ENCODE data around the gene GAPVD1.
"Not testable (repeated sequence)": the region's sequence is repeated elsewhere in the genome, so short reads cannot be mapped to it uniquely, and the experiment has no call there.

GAPVD1 gene

DNA sequence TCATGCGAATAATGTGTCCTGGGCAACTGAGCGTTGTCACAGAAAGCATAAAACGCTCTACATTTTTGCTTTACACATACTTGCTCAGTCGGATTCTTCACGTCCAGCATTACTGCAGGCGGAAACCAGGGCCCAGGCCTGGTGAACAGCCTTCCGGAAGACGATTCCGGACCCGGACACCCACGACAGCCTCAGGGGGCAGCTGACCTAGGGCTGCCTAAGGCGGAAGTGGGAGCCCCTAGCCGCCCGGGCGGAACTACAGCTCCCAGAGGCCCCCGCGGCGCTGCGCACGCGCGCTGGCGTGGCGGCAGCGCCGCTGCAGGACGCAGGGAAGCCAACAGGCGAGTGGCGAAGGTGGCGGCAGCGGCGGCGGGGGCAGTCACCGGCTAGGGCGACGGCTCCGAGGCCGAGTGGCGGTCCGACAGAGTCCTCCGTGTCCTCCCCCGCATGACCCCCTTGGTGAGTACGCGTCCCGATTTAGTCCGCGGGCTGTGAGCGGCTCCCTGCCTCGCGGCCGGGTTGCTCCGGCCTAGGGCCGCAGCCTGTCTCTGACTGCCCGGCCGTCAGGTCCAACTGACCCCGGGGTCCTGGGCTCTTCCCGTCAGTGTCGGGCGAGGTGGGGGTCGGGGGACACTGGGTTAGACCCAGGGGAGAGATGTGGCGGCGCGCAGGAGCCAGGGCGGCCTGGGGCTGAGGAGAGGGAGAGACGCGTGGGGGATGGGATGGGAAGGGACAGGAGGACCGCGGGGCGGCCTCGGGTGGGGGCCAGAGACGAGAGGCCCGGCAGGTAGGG is at the start of gene GAPVD1:
Gene GAPVD1, plus strand, starts transcription at position 326 of the 793 bp plus-strand sequence. CDS start 37,096 bp downstream, outside the sequence.
- peak; percentile 95 for DNase-seq (ENCODE audit: low read depth)

- no peak for DNase-seq (ENCODE audit: low read depth)
Measured at GRCh38 chr9:125214186-125214585, 47.4 kb upstream of the GAPVD1 start.

- DNase-seq (ENCODE audit: low read depth), result no peak
Measured at GRCh38 chr9:125218621-125219020, 43.0 kb upstream of the GAPVD1 start.

DNA sequence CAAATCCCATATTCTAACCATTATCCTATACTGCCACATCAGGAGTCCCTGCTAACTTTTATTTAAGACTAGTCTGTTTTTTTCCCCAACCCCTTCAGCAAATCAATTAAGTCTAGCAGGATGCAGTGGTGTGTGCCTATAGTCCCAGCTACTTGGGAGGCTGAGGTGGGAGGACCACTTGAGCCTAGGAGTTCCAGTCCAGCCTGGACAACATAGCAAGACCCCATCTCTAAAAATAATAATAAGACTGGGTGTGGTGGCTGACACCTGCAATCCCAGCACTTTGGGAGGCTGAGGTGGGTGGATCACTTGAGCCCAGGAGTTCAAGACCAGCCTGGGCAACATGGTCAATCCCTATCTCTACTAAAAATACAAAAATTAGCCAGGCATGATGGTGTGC is 36.8 kb upstream of the GAPVD1 start:
- DNase-seq (ENCODE audit: low read depth), result not testable (repeated sequence)

DNA sequence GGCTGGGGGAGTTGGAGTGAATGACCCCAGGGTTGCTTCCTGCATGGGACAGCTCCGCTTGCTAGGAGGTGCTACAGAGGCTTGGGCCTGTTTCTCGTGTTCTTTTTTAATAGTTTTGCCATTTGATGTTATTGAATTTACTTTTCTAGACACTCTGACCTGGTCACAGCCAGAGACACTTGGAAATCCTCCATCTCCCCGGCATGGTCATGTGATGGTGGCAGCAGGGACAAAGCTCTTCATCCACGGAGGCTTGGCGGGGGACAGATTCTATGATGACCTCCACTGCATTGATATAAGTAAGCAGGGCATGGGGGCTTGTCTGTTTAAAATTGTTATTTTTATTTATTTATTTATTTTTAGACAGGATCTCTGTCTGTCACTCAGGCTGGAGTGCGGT is 33.9 kb upstream of the GAPVD1 start:
- no peak for DNase-seq (ENCODE audit: low read depth)

- peak; percentile 99 for DNase-seq (ENCODE audit: low read depth)
Measured at GRCh38 chr9:125233678-125234077, 27.9 kb upstream of the GAPVD1 start.

- not testable (repeated sequence) for DNase-seq (ENCODE audit: low read depth)
Measured at GRCh38 chr9:125234099-125234498, 27.5 kb upstream of the GAPVD1 start.

GRCh38 chr9:125235804-125236519 is 25.7 kb upstream of the GAPVD1 start:
- DNase-seq (ENCODE audit: low read depth), result no peak

- not testable (repeated sequence) for DNase-seq (ENCODE audit: low read depth)
Measured at GRCh38 chr9:125236520-125237159, 25.0 kb upstream of the GAPVD1 start.

DNA sequence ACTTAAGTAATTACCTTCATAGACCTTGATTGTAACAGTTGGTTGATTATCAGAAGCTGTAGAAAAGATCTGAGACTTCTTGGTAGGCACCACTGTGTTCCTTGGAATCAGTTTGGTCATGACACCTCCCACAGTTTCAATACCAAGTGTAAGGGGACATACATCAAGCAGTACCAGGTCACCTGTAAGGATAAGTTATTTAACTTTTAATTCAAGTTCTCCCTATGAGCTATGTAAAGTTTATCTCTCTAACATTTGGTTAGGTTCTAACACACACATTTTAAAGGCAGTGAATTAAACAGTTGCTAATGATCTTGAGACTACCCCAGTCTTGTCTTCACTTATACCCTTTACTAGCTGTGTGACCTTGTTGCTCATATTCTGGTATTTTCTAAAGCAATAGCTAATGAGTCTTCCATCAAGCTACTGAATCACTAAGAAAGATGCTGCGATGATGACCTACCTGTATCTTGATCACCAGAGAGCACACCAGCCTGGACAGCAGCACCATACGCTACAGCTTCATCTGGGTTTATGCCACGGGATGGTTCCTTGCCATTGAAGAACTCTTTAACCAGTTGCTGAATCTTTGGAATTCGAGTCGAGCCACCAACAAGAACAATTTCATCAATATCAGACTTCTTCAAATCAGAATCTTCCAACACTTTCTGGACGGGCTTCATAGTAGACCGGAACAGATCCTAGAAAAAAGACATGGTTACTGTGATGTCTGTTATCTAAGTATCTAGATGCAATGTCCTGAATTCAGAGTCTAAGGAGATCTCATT is 23.3 kb upstream of the GAPVD1 start:
- no peak for DNase-seq (ENCODE audit: low read depth)

DNA sequence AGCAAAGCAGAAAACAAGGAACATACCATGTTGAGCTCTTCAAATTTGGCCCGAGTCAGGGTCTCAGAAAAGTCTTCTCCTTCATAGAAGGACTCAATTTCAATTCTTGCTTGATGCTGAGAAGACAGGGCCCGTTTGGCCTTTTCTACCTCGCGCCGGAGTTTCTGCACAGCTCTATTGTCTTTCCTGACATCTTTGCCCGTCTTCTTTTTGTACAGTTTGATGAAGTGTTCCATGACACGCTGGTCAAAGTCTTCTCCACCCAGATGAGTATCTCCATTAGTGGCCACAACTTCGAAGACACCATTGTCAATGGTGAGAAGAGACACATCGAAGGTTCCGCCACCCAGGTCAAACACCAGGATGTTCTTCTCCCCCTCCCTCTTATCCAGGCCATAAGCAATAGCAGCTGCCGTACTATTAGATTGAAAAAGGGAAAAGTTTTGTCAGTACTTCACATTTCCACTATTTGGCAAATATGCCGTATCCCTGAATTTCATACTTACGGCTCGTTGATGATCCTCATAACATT is 22.6 kb upstream of the GAPVD1 start:
- DNase-seq (ENCODE audit: low read depth), result no peak

DNA sequence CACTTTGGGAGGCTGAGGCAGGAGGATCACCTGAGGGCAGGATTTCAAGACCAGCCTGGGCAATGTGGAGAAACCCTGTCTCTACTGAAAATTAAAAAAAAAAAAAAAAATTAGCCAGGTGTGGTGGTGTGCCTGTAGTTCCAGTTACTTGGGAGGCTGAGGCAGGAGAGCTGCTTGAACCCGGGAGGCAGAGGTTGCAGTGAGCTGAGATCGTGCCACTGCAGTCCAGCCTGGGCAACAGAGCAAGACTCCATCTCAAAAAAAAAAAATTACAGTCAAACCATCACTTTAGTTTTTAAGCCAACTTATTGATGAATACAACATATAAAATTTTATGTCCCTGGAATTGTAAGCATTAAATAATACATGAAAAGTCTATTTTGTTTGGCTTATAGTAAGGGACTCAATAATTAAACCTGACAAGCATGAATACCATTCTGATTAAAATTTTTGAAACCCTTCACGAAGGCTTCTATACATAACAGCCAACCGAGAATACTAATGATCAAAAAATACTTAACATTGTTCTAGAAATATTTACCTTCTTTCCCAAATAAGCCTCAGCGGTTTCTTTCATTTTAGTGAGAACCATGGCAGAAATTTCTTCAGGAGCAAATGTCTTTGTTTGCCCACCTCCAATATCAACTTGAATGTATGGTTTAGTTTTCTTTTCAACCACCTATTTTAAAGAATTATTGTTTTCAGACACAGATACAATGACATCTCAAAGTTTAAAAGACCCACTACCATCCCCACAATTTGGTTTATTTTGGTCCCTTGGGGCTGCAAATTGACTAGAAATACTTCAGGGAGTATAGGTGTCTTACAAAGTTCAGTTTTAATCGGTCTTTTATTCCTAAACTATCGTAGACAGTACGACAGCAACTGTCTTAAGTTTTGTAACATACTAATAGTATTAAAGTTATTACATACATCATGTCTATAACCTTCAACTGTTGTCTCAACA is 21.7 kb upstream of the GAPVD1 start:
- no peak for DNase-seq (ENCODE audit: low read depth)

- peak; percentile 58 for DNase-seq (ENCODE audit: low read depth)
Measured at GRCh38 chr9:125240649-125240999, 21.0 kb upstream of the GAPVD1 start.

GRCh38 chr9:125241000-125241862 is 20.4 kb upstream of the GAPVD1 start, which contains the start of gene HSPA5:
Gene HSPA5 (minus strand): TSS chr9:125241343. CDS start chr9:125241126, 217 bp downstream.
- DNase-seq (ENCODE audit: low read depth), result peak; percentile 100

- DNase-seq (ENCODE audit: low read depth), result no peak
Measured at GRCh38 chr9:125241863-125242739, 19.5 kb upstream of the GAPVD1 start.

GRCh38 chr9:125243792-125244260 is 17.8 kb upstream of the GAPVD1 start:
- DNase-seq (ENCODE audit: low read depth), result no peak

- DNase-seq (ENCODE audit: low read depth), result no peak
Measured at GRCh38 chr9:125246261-125246667, 15.4 kb upstream of the GAPVD1 start.

DNA sequence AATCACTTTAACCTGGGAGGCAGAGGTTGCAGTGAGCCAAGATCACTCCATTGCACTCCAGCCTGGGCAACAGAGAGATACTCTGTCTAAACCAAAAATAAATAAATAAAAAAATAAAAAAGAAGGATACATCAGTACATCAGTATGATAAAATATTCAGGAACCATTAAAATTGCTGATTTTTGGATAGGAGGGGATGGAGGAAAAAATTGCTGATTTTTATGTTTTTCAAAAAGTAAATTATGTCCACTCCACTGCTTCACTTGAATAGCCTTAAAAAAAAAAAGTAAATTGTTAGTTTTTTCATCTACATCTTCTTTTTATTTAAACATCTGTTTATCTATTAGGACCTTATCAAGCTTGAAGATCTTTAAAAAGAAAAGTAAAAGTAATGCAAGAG is 7.4 kb upstream of the GAPVD1 start:
- no peak for DNase-seq (ENCODE audit: low read depth)

Measured in ELR (cell line).